IgD-negative memory B cell (primary cell): ENCODE data around the gene TCF7L2. TPM values are rescaled to one million over a fixed set of nuclear protein-coding genes. Genes with fewer than 3 reads are reported as not detected.
A peak's percentile ranks its signal among the peaks of the same experiment; 100 is the strongest.

Source experiments
- H3K27ac Mint-ChIP-seq, 3 donors: one replicate each; pipeline ENCODE4 v1.8.0; 2020 to 2022; ENCODE audit warnings: mild to moderate bottlenecking in 3 of 3, mixed read lengths in 3 of 3, moderate library complexity in 1 of 3
- H3K27me3 Mint-ChIP-seq: one replicate; pipeline ENCODE4 v1.8.0; 2021; ENCODE audit warnings: mixed read lengths
- H3K36me3 Mint-ChIP-seq: one replicate; pipeline ENCODE4 v1.8.0; 2020; ENCODE audit warnings: mild to moderate bottlenecking, mixed read lengths
- H3K4me1 Mint-ChIP-seq, 3 donors: one replicate each; pipeline ENCODE4 v1.8.0; 2020 to 2022; ENCODE audit warnings: mixed read lengths in 3 of 3, mild to moderate bottlenecking in 1 of 3
- H3K4me3 Mint-ChIP-seq, 4 donors: one replicate each; pipeline ENCODE4 v1.8.0; 2020 to 2022; ENCODE audit warnings: mild to moderate bottlenecking in 4 of 4, mixed read lengths in 4 of 4, moderate library complexity in 3 of 4
- H3K9me3 Mint-ChIP-seq, 3 donors: one replicate each; pipeline ENCODE4 v1.8.0; 2020 to 2021; ENCODE audit warnings: mixed read lengths in 3 of 3, mild to moderate bottlenecking in 1 of 3
- polyA plus RNA-seq: library from polyadenylated mRNA; unstranded; fragments of 300-500 nt; fragmentation: Illumina TruSeq; gene quantifications from one replicate; pipeline ENCODE4 v1.2.3, GENCODE V29; 2021

Gene TCF7L2
- polyA plus RNA-seq, 1 donor from 2014 or later = 0.43 TPM

- peaks cover 0 to 2% (median 2%) of the 10 kb centered on the region in 3 donors for H3K9me3 Mint-ChIP-seq
- no peak overlapping the region for H3K27ac Mint-ChIP-seq
Observed at GRCh38 chr10:113169853-113170460, 219.9 kb downstream of the TCF7L2 start.

DNA sequence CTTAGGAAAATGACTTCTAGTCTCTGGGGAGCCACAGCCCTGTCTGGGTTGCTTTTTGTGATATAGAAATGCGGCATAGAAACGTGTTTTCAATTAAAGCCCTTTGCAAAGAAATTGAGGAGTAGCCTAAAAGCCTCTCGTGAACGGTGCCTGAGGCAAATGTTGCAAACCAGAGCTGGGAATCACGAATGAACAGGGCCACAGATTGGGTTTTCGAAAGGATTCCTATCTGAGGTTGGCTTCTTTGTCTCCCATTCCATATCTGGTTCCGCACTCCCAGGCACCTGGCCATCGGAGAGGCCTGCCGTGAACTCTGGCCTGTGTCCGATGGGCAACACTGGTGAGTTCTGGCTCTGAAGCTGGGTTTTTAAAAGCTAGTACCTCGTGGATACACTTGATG, 221.6 kb downstream of the TCF7L2 start:
- H3K4me1 Mint-ChIP-seq = peaks cover 10 to 15% (median 14%) of the 10 kb centered on the region in 3 donors
- no peaks in the 10 kb centered on the region for H3K36me3 Mint-ChIP-seq
- H3K4me3 Mint-ChIP-seq = no peak overlapping the region
- peaks cover 0 to 2% (median 2%) of the 10 kb centered on the region in 3 donors for H3K9me3 Mint-ChIP-seq
- peaks cover 17% of the 10 kb centered on the region for H3K27me3 Mint-ChIP-seq
- H3K27ac Mint-ChIP-seq = no peak overlapping the region

More at GRCh38 chr10:113169853-113170460, 219.9 kb downstream of the TCF7L2 start:
- H3K36me3 Mint-ChIP-seq = no peaks in the 10 kb centered on the region
- H3K27me3 Mint-ChIP-seq = peaks cover 18% of the 10 kb centered on the region
- H3K4me3 Mint-ChIP-seq = peak overlapping the region in 2 of 4 donors; percentile 61 to 80
- H3K4me1 Mint-ChIP-seq = peaks cover 10 to 15% (median 14%) of the 10 kb centered on the region in 3 donors

DNA sequence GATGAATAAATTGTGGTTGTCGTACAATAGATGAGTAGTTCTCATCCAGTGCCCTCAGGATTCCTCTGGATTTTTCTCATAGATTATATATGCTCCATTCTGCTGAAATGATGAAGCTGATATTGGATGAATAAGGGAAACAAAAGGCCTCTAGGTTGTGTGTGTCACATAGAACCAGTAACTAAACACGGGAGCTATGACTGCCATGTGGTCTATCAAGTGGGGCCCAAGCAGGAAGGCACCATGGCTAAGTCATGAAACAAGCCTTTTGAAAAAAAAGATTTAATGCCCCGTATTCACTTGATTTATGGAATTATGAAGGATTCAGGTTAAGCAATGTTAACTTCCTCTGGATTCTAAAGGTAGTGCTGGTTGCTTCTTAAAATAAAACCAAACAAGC, 225.1 kb downstream of the TCF7L2 start:
- peaks cover 14% of the 10 kb centered on the region for H3K27me3 Mint-ChIP-seq
- H3K36me3 Mint-ChIP-seq = no peaks in the 10 kb centered on the region
- peaks cover 0 to 2% (median 2%) of the 10 kb centered on the region in 3 donors for H3K9me3 Mint-ChIP-seq
- H3K4me3 Mint-ChIP-seq = no peak overlapping the region
- H3K4me1 Mint-ChIP-seq = peaks cover 4 to 6% (median 4%) of the 10 kb centered on the region in 3 donors
- H3K27ac Mint-ChIP-seq = no peak overlapping the region

GRCh38 chr10:113175756-113176651, 226.0 kb downstream of the TCF7L2 start:
- H3K27me3 Mint-ChIP-seq = peaks cover 10% of the 10 kb centered on the region
- H3K9me3 Mint-ChIP-seq = peaks cover 0 to 2% (median 0%) of the 10 kb centered on the region in 3 donors
- H3K4me3 Mint-ChIP-seq = no peak overlapping the region
- H3K36me3 Mint-ChIP-seq = no peaks in the 10 kb centered on the region
- no peaks in the 10 kb centered on the region for H3K4me1 Mint-ChIP-seq
- H3K27ac Mint-ChIP-seq = peak overlapping the region in 1 of 3 donors; percentile 11

DNA sequence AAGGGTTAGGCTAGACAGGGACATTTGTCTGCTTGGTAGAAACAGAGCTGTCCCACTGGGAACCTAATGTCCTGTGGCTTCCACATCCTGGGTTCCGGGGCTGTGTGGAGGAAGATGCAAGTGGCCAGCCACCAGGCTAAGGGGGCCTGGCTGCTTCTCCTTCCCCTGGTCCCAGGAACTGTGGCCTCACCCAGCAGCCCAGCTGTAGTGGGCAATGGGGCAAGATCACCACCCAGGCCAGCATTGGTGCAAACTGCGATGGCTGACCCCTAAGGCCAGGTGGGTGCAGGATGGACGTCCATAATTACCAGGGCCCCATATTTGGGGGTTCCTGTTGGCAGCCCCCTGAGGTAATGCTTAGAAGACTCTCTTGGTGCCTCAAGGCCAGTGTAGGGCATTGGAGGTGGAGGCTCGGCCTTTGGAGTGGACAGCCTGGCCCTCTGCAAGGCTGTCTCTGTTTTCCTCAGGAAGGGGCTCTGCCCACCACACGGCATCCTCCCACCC, 226.7 kb downstream of the TCF7L2 start:
- peaks cover 0 to 2% (median 0%) of the 10 kb centered on the region in 3 donors for H3K9me3 Mint-ChIP-seq
- peaks cover 7% of the 10 kb centered on the region for H3K27me3 Mint-ChIP-seq
- no peaks in the 10 kb centered on the region for H3K4me1 Mint-ChIP-seq
- no peak overlapping the region for H3K4me3 Mint-ChIP-seq
- H3K36me3 Mint-ChIP-seq = no peaks in the 10 kb centered on the region
- no peak overlapping the region for H3K27ac Mint-ChIP-seq

- no peak overlapping the region for H3K4me3 Mint-ChIP-seq
- H3K27ac Mint-ChIP-seq = no peak overlapping the region
- H3K36me3 Mint-ChIP-seq = no peaks in the 10 kb centered on the region
- peaks cover 0 to 2% (median 0%) of the 10 kb centered on the region in 3 donors for H3K9me3 Mint-ChIP-seq
- no peaks in the 10 kb centered on the region for H3K4me1 Mint-ChIP-seq
- peaks cover 7% of the 10 kb centered on the region for H3K27me3 Mint-ChIP-seq
Observed at GRCh38 chr10:113177156-113177935, 227.3 kb downstream of the TCF7L2 start.

DNA sequence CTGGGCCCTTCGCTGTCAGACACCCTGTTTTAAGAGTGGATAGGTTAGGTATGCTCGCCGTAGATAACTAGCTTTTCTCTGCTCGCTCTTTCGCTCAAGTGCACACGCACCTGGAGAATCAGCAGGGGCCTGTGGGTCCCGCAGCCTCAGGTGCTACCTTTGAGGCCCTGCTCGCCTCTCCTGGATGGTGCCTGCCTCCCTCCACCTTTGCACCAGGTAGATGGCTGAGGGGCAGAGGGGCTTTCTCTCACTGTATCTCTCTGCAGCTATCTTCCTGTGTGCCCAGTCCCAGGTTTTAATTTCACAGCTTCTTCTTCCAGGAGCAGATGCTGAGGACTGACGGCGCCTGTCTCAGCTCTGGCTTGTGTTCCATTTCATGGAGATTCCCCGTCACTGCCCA, 227.9 kb downstream of the TCF7L2 start:
- no peaks in the 10 kb centered on the region for H3K4me1 Mint-ChIP-seq
- H3K27me3 Mint-ChIP-seq = peaks cover 7% of the 10 kb centered on the region
- no peak overlapping the region for H3K4me3 Mint-ChIP-seq
- H3K27ac Mint-ChIP-seq = no peak overlapping the region
- H3K36me3 Mint-ChIP-seq = no peaks in the 10 kb centered on the region
- H3K9me3 Mint-ChIP-seq = peaks cover 0 to under 1% (median 0%) of the 10 kb centered on the region in 3 donors

- no peak overlapping the region for H3K4me3 Mint-ChIP-seq
- H3K27me3 Mint-ChIP-seq = peaks cover 7% of the 10 kb centered on the region
- no peaks in the 10 kb centered on the region for H3K36me3 Mint-ChIP-seq
- H3K4me1 Mint-ChIP-seq = no peaks in the 10 kb centered on the region
- H3K27ac Mint-ChIP-seq = no peak overlapping the region
- no peaks in the 10 kb centered on the region for H3K9me3 Mint-ChIP-seq
Observed at GRCh38 chr10:113178771-113179170, 228.7 kb downstream of the TCF7L2 start.

DNA sequence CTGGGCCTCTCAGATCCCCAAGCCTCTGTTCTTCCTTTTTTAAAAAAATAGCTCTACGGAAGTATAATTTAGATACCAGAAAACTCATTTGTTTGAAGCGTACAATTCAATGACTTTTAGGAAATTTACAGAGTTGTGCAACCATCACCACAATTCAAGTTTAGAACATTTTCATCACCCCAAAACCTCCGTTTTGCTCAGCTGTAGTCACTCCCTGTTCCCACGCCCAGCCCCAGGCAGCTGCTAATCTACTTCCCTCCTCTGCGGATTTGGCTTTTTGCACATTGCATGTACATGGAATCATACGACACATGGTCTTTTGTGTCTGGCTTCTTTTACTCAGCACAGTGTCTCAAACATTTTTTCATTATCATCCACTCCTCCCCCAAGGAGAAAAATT, 229.2 kb downstream of the TCF7L2 start:
- H3K4me3 Mint-ChIP-seq = no peak overlapping the region
- peaks cover 7% of the 10 kb centered on the region for H3K27me3 Mint-ChIP-seq
- no peaks in the 10 kb centered on the region for H3K9me3 Mint-ChIP-seq
- H3K4me1 Mint-ChIP-seq = no peaks in the 10 kb centered on the region
- no peaks in the 10 kb centered on the region for H3K36me3 Mint-ChIP-seq
- H3K27ac Mint-ChIP-seq = no peak overlapping the region

DNA sequence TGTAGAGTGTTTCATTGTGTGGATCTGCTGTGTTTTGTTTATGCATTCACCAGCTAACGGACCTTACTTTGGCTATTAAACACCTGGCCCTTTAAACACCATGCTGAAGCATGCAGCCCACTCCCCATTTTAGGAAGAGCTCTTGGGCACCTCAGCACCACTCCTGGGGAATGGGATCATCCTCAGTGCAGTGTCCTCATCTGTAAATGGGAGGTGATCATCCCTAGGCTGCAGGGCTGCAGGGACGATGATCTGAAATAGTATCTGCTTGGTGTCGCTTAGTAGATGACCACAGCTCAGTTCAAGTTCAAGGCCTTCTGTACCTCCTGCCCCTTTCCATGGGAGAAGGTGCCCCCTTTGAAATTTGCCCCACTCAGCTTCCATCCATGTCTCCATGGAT, 229.9 kb downstream of the TCF7L2 start:
- Mint-ChIP-seq H3K4me3 (no peak overlapping the region), H3K4me1 (no peaks in the 10 kb centered on the region)

DNA sequence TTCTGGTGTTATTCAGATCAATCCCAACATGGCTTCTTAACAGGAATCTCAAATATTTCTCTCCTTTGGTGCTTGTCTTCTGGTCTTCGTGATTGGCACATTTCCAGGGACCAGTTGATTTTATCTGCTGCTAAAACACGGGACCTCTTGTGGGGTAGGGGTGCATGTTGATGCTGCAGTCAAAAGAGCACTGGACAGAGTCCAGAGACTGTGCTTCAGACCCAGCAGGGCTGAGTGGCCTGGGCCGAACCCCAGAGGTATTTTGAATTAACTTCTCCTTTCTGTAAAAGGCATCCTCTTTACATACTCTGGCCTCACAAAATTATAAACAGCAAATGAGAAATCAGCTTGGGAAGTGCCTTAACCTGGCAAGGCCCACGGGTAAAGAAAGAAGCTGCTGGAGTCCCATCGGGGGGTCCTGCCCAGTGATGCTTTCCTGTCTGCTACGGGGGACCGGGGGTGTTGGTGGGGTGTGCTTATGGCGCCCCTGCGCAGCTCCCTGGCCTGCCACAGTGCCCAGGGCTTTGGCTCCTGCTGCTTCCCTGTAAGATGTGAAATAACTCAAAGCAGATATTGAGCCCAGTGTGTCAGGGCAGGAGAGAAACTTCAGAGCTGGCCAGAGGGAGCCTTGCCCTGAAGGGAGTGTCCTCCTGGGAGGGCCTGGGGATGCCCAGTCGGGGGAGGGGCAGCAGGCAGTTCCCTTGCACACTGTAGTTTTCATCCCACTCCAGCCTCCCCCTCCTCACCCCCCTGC, 230.5 kb downstream of the TCF7L2 start:
- H3K9me3 Mint-ChIP-seq = no peaks in the 10 kb centered on the region
- H3K27me3 Mint-ChIP-seq = peaks cover 9% of the 10 kb centered on the region
- no peak overlapping the region for H3K4me3 Mint-ChIP-seq
- no peaks in the 10 kb centered on the region for H3K36me3 Mint-ChIP-seq
- no peak overlapping the region for H3K27ac Mint-ChIP-seq
- no peaks in the 10 kb centered on the region for H3K4me1 Mint-ChIP-seq

More for the DNA sequence above, 229.9 kb downstream of the TCF7L2 start:
- Mint-ChIP-seq H3K27me3 (peaks cover 8% of the 10 kb centered on the region), H3K27ac (no peak overlapping the region), H3K9me3 (no peaks in the 10 kb centered on the region), H3K36me3 (no peaks in the 10 kb centered on the region)

DNA sequence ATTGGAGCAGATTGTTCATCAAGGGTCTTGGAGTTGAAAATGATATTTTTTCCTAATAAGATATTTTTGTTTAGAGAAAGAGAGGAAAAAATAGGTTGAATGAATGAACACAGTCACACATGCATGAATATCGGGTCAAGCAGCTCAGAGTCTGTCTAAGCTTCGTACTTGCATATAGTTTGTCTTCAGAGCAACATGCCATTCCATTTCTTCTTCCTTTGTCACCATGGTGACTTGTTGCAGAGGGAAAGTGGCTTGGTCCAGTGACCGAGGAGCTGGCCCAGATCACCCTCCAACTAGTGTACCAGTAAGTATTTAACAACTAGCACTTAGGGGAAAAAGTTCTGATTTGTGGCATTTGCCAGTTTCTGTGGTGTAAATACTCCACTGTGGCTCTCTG, 232.1 kb downstream of the TCF7L2 start:
- Mint-ChIP-seq H3K36me3 (no peaks in the 10 kb centered on the region), H3K9me3 (no peaks in the 10 kb centered on the region), H3K4me3 (no peak overlapping the region)

DNA sequence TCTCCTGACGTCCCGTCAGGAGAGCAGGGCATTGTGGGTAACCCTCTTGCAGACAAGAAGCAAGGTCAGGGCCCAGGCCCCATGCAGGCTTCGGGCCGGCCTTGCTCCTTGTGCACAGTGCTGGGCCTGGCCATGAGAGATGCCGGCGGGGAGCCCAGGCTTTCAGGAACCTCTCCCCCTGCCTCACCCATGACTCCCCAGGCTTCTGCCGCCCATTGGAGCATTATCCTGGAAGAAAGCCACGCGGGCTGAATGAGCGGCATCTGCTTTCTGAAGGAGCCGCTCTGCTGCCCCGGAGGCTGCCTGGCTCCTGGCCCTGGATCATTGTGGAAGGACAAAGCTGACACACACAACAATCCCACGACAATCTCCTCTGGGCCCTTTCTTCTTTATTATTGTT, 233.5 kb downstream of the TCF7L2 start:
- peaks cover 0 to under 1% (median 0%) of the 10 kb centered on the region in 3 donors for H3K4me1 Mint-ChIP-seq
- H3K27ac Mint-ChIP-seq = no peak overlapping the region
- no peaks in the 10 kb centered on the region for H3K36me3 Mint-ChIP-seq
- H3K4me3 Mint-ChIP-seq = no peak overlapping the region
- H3K27me3 Mint-ChIP-seq = peaks cover 7% of the 10 kb centered on the region
- no peaks in the 10 kb centered on the region for H3K9me3 Mint-ChIP-seq

More for the DNA sequence above, 232.1 kb downstream of the TCF7L2 start:
- H3K27me3 Mint-ChIP-seq = peaks cover 9% of the 10 kb centered on the region
- H3K27ac Mint-ChIP-seq = no peak overlapping the region
- H3K4me1 Mint-ChIP-seq = no peaks in the 10 kb centered on the region

DNA sequence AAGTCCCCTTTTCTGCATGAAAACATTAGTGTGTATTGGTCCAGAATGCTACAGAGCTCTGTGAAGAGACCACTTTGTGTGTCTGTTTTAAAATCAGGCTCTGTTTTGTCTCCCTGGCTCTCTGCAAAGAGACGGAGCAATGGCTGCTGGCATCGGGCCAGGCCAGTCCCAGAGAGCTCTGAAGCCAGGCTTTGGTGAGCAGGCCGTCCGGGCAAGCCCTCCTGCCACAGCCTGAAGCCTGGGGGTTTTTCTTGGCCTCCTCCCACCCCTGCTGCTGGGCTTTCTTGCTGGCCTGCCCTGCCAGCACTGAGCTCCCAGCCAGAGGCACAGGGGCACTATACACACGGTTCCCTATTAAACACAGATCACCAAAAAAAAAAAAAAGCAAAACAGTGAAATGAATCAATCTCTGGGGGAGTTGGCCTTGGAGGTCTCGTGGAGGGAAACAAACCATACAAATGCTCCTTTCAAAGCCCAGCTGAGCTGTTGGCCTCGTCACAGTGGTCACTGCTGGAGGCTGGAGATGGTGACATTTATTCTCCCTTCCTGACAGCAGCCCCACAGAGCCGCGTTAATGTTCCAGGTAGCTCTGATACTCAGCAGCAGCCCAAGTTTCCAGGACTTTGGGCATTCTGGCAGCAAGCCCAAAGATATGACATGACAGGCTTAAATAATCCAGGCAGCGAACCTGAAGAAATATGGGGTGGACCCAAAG, 237.2 kb downstream of the TCF7L2 start:
- Mint-ChIP-seq H3K4me3 (no peak overlapping the region), H3K36me3 (no peaks in the 10 kb centered on the region), H3K27me3 (peaks cover 7% of the 10 kb centered on the region), H3K4me1 (peaks cover 0 to 2% (median 0%) of the 10 kb centered on the region in 3 donors), H3K27ac (no peak overlapping the region), H3K9me3 (peaks cover 0 to 2% (median 0%) of the 10 kb centered on the region in 3 donors)
